Measurements from ENCODE around the gene ISLR2.
"Not testable (repeated sequence)": the region's sequence is repeated elsewhere in the genome, so short reads cannot be mapped to it uniquely, and the experiment has no call there.

ISLR2 gene, protein sequence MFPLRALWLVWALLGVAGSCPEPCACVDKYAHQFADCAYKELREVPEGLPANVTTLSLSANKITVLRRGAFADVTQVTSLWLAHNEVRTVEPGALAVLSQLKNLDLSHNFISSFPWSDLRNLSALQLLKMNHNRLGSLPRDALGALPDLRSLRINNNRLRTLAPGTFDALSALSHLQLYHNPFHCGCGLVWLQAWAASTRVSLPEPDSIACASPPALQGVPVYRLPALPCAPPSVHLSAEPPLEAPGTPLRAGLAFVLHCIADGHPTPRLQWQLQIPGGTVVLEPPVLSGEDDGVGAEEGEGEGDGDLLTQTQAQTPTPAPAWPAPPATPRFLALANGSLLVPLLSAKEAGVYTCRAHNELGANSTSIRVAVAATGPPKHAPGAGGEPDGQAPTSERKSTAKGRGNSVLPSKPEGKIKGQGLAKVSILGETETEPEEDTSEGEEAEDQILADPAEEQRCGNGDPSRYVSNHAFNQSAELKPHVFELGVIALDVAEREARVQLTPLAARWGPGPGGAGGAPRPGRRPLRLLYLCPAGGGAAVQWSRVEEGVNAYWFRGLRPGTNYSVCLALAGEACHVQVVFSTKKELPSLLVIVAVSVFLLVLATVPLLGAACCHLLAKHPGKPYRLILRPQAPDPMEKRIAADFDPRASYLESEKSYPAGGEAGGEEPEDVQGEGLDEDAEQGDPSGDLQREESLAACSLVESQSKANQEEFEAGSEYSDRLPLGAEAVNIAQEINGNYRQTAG

DNA sequence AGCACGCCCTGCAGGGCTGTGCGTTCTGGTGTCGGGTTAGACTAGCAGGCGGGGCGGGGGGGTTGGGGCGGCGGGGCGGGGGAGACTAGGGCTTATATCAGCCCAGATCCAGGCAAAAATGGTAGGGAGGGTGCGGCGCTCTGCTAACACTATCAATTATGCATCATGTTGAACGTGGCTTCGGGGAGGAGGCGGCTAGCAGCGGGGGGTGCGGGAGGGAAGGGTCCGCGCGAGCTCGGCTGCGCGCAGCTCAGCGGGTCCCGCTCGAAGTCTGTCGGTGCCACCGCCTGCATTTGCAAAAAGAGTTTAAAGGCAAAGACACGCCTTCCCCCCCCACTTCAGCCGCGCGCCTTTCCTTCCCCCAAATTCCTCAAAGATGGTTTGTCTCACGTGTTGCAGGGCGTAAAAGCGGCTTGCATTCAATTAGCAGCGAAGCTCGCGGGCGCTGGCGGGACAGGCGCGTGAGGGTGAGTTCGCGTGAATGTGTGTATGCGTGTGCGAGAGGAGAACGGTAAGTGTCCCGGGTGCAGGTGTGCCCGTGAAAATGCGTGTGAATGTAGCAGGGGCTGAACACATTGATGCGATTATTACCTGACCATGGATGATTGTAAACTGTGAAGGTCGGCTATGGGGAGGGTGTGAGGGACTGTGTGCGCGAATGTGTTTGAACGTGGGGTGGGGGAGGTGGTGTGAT lies at the start of gene ISLR2:
TSS of gene ISLR2 (plus strand) at position 432 of the 694 bp plus-strand sequence. CDS start 2,169 bp downstream, outside the sequence.
- no peak within 1 kb of the TSS for H3K27ac ChIP-seq (ENCODE audit: low read length)
- H3K36me3 ChIP-seq (ENCODE audit: control insufficient read depth in 2 of 2, insufficient read depth in 2 of 2, low read length in 2 of 2), result no peaks in the 10 kb centered on the region
- H3K9ac ChIP-seq (ENCODE audit: low read length in 2 of 2), result no peak within 1 kb of the TSS
- peaks cover 64 to 76% of the 10 kb centered on the region in 2 donors for H3K27me3 ChIP-seq (ENCODE audit: control insufficient read depth in 1 of 2, insufficient read depth in 2 of 2, low read length in 2 of 2)
- peak within 1 kb of the TSS; percentile 49 to 70 for H3K4me3 ChIP-seq (ENCODE audit: low read length in 2 of 2)
- H3K9me3 ChIP-seq (ENCODE audit: control insufficient read depth in 2 of 2, low read length in 2 of 2), result no peaks in the 10 kb centered on the region
- peaks cover 46% of the 10 kb centered on the region for H3K4me1 ChIP-seq (ENCODE audit: control insufficient read depth, insufficient read depth, low read length)

DNA sequence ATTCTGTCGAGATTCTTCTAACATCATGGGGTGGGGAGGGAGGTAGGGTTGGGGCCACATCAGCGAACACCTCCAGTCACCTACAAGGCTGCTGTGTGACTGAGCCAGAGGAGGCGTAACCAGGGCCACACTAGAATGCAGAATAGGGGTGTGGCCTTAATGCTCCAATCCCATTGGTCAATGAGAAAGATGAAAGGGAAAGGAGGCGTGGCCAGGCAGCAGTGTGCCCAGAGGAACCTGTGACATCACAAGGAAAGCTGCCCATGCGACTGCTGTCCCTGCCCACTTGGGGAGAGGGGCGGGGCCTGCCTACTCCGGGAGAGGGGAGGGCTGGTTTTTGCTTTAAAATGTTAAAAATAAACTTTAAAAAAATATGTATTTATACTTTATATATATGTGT lies 47.9 kb upstream of the ISLR2 start, which contains the start of gene GOLGA6A:
TSS of gene GOLGA6A (minus strand) at position 101 of the 400 bp plus-strand sequence. CDS start at position 60, 41 bp downstream.
- H3K4me3 ChIP-seq (ENCODE audit: low read length in 2 of 2); H3K9ac ChIP-seq (ENCODE audit: low read length in 2 of 2); H3K36me3 ChIP-seq (ENCODE audit: control insufficient read depth in 2 of 2, insufficient read depth in 2 of 2, low read length in 2 of 2); H3K4me1 ChIP-seq (ENCODE audit: control insufficient read depth, insufficient read depth, low read length); H3K27ac ChIP-seq (ENCODE audit: low read length); H3K9me3 ChIP-seq (ENCODE audit: control insufficient read depth in 2 of 2, low read length in 2 of 2); H3K27me3 ChIP-seq (ENCODE audit: control insufficient read depth in 1 of 2, insufficient read depth in 2 of 2, low read length in 2 of 2): not testable (repeated sequence)

DNA sequence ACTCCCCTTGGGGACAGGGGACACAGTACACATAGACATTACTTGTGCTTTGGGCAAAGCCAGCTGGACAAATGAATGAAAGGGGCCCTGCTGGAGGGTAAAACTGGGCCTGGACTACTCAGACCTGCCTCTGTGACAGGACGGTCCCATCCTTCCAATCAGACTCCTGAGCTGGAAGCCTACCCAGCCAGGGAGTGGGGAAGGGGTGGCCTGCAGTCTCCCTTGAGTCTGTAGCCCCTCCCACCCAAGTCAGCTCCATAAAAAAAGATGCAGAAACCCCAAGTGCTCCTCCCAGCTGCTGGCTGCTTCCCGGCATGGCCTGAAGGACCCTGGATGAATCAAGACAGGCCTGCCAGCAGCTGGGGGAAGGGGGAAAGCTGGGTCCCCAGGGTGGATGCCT lies 35.8 kb upstream of the ISLR2 start:
- H3K9me3 ChIP-seq (ENCODE audit: control insufficient read depth in 2 of 2, low read length in 2 of 2); H3K9ac ChIP-seq (ENCODE audit: low read length in 2 of 2); H3K27me3 ChIP-seq (ENCODE audit: control insufficient read depth in 1 of 2, insufficient read depth in 2 of 2, low read length in 2 of 2); H3K4me1 ChIP-seq (ENCODE audit: control insufficient read depth, insufficient read depth, low read length); H3K36me3 ChIP-seq (ENCODE audit: control insufficient read depth in 2 of 2, insufficient read depth in 2 of 2, low read length in 2 of 2); H3K27ac ChIP-seq (ENCODE audit: low read length); H3K4me3 ChIP-seq (ENCODE audit: low read length in 2 of 2): not testable (repeated sequence)

DNA sequence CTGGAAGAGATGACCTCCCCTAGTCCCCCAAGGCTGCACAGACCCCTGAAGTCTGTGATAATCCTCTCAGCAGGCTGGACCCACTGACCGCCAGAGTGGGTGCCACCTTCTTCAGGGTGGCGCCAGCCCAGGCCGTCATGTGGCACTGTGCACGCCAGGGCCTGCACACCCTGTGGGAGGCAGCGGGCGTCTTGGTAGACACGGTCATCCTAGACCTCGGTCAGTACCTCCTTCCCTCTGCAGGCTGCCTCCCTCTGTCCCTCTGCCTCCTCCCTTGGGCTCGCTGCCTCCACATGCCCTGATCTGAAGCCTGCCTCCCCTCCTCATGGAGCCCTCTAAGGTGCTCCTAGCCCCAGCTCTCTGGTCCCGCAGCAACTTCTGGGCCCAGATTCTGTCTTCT lies 34.8 kb upstream of the ISLR2 start:
- not testable (repeated sequence) for H3K4me1 ChIP-seq (ENCODE audit: control insufficient read depth, insufficient read depth, low read length); H3K27ac ChIP-seq (ENCODE audit: low read length); H3K9ac ChIP-seq (ENCODE audit: low read length in 2 of 2); H3K4me3 ChIP-seq (ENCODE audit: low read length in 2 of 2); H3K9me3 ChIP-seq (ENCODE audit: control insufficient read depth in 2 of 2, low read length in 2 of 2); H3K27me3 ChIP-seq (ENCODE audit: control insufficient read depth in 1 of 2, insufficient read depth in 2 of 2, low read length in 2 of 2); H3K36me3 ChIP-seq (ENCODE audit: control insufficient read depth in 2 of 2, insufficient read depth in 2 of 2, low read length in 2 of 2)

DNA sequence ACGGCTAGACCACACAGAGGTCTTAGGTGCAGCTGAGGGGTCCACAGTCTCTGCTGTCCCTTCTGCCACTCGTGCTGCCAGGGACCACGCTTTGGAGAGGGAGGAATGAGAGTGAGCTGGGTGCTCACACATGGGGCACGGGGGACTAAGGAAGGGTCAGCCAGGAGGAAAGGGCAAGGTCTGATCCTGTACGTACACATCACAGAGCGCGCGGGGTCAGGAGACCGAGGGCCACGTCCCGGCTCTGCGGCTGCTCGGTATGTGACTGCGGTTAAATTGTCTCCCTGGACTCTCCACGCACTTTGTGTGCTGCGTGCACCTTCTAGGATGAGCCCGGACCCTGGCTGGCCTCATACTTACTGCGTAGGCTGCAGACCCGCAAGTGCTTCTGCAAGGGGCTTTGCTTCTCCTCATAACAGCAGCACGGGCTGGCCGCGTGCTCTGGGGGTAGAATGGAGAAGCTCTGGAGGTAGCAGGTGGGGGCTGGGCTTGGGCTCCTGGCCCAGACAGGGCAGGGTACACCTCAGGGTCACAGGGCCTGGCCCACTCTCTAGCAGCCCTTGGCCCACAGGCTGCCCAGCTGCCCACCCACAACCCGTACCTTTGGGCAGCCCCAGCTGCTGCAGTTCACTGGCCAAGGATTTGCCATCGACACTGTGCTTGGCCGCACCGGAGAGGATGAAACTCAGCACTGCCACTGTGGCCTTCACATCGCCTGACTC lies 33.5 kb upstream of the ISLR2 start:
- not testable (repeated sequence) for H3K27me3 ChIP-seq (ENCODE audit: control insufficient read depth in 1 of 2, insufficient read depth in 2 of 2, low read length in 2 of 2); H3K27ac ChIP-seq (ENCODE audit: low read length); H3K4me3 ChIP-seq (ENCODE audit: low read length in 2 of 2); H3K9me3 ChIP-seq (ENCODE audit: control insufficient read depth in 2 of 2, low read length in 2 of 2); H3K4me1 ChIP-seq (ENCODE audit: control insufficient read depth, insufficient read depth, low read length); H3K9ac ChIP-seq (ENCODE audit: low read length in 2 of 2); H3K36me3 ChIP-seq (ENCODE audit: control insufficient read depth in 2 of 2, insufficient read depth in 2 of 2, low read length in 2 of 2)

DNA sequence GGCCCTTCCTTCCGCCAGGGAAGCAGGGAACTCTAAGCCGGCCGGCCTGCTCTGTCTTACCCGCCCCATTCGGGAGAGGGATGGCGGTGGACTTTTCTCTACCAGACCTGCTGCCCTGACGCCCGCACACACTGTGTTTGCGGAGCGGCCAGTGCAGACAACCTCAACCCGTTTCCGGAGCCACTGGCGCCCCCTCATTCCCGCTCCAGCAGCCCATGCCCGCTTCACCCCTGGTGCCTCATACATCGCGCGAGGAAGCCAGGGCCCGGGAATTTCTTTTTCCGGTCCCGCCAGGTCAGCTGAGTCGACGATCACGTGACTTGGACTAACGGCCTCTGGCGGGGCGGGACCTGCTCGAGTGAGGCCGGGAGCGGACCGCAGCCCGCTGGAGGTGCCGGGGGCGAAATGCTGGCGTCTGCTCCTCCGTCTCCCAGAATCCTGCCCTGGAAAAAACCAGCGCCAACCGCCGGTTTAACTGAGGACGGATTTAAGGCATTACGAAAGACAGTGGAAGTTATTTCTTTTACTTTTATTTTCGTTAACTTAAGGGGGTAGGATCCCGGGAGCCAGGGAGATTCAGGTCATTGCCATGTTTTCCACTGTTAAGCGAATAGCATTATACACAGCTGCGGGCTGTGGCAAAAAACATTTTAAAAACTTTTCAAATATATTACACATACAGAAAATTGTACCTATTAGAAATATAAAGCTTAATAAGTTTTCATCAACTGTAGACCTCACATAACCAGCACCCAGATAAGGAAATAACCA lies 30.2 kb upstream of the ISLR2 start:
- not testable (repeated sequence) for H3K9me3 ChIP-seq (ENCODE audit: control insufficient read depth in 2 of 2, low read length in 2 of 2); H3K36me3 ChIP-seq (ENCODE audit: control insufficient read depth in 2 of 2, insufficient read depth in 2 of 2, low read length in 2 of 2); H3K27me3 ChIP-seq (ENCODE audit: control insufficient read depth in 1 of 2, insufficient read depth in 2 of 2, low read length in 2 of 2); H3K27ac ChIP-seq (ENCODE audit: low read length); H3K4me1 ChIP-seq (ENCODE audit: control insufficient read depth, insufficient read depth, low read length)
- H3K9ac ChIP-seq (ENCODE audit: low read length in 2 of 2), result peak overlapping the region in 1 of 2 donors; percentile 38
- H3K4me3 ChIP-seq (ENCODE audit: low read length in 2 of 2), result peak overlapping the region; percentile 31 to 68

DNA sequence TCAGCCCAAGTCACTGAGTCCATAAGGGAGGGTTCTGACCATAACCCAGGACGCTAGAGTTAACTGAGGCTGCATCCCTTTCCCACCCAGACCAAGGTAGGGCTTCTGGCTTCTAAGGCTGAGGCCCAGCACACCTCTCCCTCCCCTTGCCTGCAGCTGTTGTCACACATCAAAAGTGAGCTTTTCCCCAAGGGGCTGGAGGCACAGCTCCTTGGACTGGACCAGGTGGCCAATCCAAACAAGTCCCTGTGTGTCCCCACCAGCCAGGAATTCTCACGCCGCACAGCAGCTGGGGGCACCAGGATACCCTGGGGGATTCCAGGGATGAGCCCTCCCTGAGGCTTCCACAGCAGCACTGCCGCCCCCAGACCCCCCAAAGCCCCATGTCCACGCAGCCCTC lies 22.3 kb upstream of the ISLR2 start:
- H3K36me3 ChIP-seq (ENCODE audit: control insufficient read depth in 2 of 2, insufficient read depth in 2 of 2, low read length in 2 of 2), result no peaks in the 10 kb centered on the region
- H3K4me1 ChIP-seq (ENCODE audit: control insufficient read depth, insufficient read depth, low read length), result no peaks in the 10 kb centered on the region
- no peak overlapping the region for H3K4me3 ChIP-seq (ENCODE audit: low read length in 2 of 2)
- no peaks in the 10 kb centered on the region for H3K9me3 ChIP-seq (ENCODE audit: control insufficient read depth in 2 of 2, low read length in 2 of 2)
- no peak overlapping the region for H3K27ac ChIP-seq (ENCODE audit: low read length)
- peaks cover 0 to 2% of the 10 kb centered on the region in 2 donors for H3K27me3 ChIP-seq (ENCODE audit: control insufficient read depth in 1 of 2, insufficient read depth in 2 of 2, low read length in 2 of 2)
- no peak overlapping the region for H3K9ac ChIP-seq (ENCODE audit: low read length in 2 of 2)

DNA sequence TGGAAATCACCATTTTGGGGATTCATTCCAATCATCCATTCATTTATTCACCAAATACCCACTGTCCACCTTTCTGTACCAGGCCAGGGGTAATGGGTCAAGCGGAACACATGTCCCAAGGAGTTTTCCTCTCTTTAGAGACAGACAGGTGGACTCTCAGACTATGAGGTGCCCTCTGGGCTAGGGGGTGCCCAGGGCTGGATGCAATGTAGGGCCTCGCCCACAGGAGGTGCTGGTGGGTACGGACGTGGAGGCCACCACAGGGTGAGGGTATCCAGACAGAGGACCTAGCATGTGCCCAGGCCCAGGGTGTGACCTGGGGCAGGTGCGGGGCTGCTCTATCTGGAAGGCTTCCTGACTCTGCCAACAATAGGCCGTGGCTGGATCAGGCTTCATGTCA lies 21.8 kb upstream of the ISLR2 start:
- not testable (repeated sequence) for H3K27ac ChIP-seq (ENCODE audit: low read length); H3K36me3 ChIP-seq (ENCODE audit: control insufficient read depth in 2 of 2, insufficient read depth in 2 of 2, low read length in 2 of 2); H3K27me3 ChIP-seq (ENCODE audit: control insufficient read depth in 1 of 2, insufficient read depth in 2 of 2, low read length in 2 of 2); H3K4me1 ChIP-seq (ENCODE audit: control insufficient read depth, insufficient read depth, low read length); H3K9me3 ChIP-seq (ENCODE audit: control insufficient read depth in 2 of 2, low read length in 2 of 2); H3K4me3 ChIP-seq (ENCODE audit: low read length in 2 of 2); H3K9ac ChIP-seq (ENCODE audit: low read length in 2 of 2)

DNA sequence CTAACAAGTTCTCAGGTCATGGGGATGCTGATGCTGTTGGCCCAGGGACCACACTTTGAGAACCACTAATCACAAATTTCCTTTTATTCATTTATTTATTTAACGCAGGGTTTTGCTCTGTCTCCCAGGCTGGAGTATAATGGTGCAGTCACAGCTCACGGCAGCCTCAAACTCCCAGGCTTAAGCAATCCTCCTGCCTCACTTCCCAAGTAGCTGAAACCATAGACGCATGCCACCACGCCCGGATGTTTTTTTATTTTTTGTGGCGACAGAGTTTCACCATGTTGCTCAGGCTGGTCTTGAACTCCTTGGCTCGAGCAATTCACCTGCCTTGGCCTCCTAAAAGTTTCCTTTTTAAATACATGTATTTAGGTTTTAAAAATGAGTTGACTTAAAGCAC lies 20.7 kb upstream of the ISLR2 start:
- H3K9ac ChIP-seq (ENCODE audit: low read length in 2 of 2), result no peak overlapping the region
- H3K9me3 ChIP-seq (ENCODE audit: control insufficient read depth in 2 of 2, low read length in 2 of 2), result no peaks in the 10 kb centered on the region
- no peaks in the 10 kb centered on the region for H3K36me3 ChIP-seq (ENCODE audit: control insufficient read depth in 2 of 2, insufficient read depth in 2 of 2, low read length in 2 of 2)
- H3K4me1 ChIP-seq (ENCODE audit: control insufficient read depth, insufficient read depth, low read length), result no peaks in the 10 kb centered on the region
- H3K27me3 ChIP-seq (ENCODE audit: control insufficient read depth in 1 of 2, insufficient read depth in 2 of 2, low read length in 2 of 2), result peaks cover 0 to 2% of the 10 kb centered on the region in 2 donors
- H3K27ac ChIP-seq (ENCODE audit: low read length), result no peak overlapping the region
- no peak overlapping the region for H3K4me3 ChIP-seq (ENCODE audit: low read length in 2 of 2)

DNA sequence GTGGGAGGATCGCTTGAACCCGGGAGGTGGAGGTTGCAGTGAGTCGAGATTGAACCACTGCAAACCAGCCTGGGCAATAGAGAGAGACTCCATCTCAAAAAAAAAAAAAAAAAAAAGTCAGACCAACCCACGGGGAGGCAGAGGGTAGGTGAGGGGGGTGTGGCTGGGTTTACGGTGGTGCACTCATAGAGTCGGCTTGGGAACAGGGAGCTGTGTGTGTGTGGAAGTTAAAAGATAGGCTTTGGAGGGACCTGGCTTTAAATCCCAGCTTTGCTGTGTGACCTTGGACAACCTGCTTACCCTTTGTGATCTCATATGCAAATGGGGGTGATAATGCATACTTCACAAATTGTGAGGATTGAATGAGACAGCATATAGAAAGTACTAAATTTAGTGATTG lies 10.0 kb upstream of the ISLR2 start:
- H3K4me3 ChIP-seq (ENCODE audit: low read length in 2 of 2), result no peak overlapping the region
- no peaks in the 10 kb centered on the region for H3K4me1 ChIP-seq (ENCODE audit: control insufficient read depth, insufficient read depth, low read length)
- H3K27ac ChIP-seq (ENCODE audit: low read length), result no peak overlapping the region
- no peaks in the 10 kb centered on the region for H3K9me3 ChIP-seq (ENCODE audit: control insufficient read depth in 2 of 2, low read length in 2 of 2)
- H3K9ac ChIP-seq (ENCODE audit: low read length in 2 of 2), result no peak overlapping the region
- no peaks in the 10 kb centered on the region for H3K36me3 ChIP-seq (ENCODE audit: control insufficient read depth in 2 of 2, insufficient read depth in 2 of 2, low read length in 2 of 2)
- H3K27me3 ChIP-seq (ENCODE audit: control insufficient read depth in 1 of 2, insufficient read depth in 2 of 2, low read length in 2 of 2), result peaks cover 11 to 26% of the 10 kb centered on the region in 2 donors

Data from stomach smooth muscle (tissue), 2 donors.